MCF 10A (cell line): ENCODE results near the gene FRAS1. TPM values are rescaled to one million over a fixed set of nuclear protein-coding genes. Genes with fewer than 3 reads are reported as not detected.

Source experiments
- BruUV-seq: library from RNA; stranded (reverse); fragments of 400-500 nt; replicated peaks from 2 replicates; lab custom pipeline; 2021; lab: Mats Ljungman, UMichigan
- CTCF ChIA-PET: fragments of 300-600 bp; sonication (Branson Sonifier 250); formaldehyde crosslinking; extraction: SDS; loops from one replicate; lab custom pipeline; 2021; ENCODE audit warnings: antibody characterized with exemption, inconsistent platforms; lab: Yijun Ruan, JAX
- POLR2A ChIA-PET: fragments of 300-600, 350-650 bp; sonication (Branson Sonifier 250); formaldehyde crosslinking; extraction: SDS; loops from one replicate; lab custom pipeline; 2020; ENCODE audit warnings: antibody characterized with exemption, inconsistent platforms; lab: Yijun Ruan, JAX
- DNase-seq: peaks from one replicate; pipeline ENCODE4 v3.0.0-alpha.2; 2018; ENCODE audit not compliant: unreplicated experiment
- H3K27ac Mint-ChIP-seq: one replicate; pipeline ENCODE4 v1.8.0; 2022; ENCODE audit warnings: mild to moderate bottlenecking, low read depth, mixed read lengths; ENCODE audit not compliant: unreplicated experiment
- H3K27me3 Mint-ChIP-seq: one replicate; pipeline ENCODE4 v1.8.0; 2022; ENCODE audit warnings: mixed read lengths; ENCODE audit not compliant: insufficient read depth, unreplicated experiment
- H3K36me3 Mint-ChIP-seq: one replicate; pipeline ENCODE4 v1.8.0; 2022; ENCODE audit warnings: mild to moderate bottlenecking, moderate library complexity, mixed read lengths; ENCODE audit not compliant: insufficient read depth, unreplicated experiment
- H3K4me1 Mint-ChIP-seq: one replicate; pipeline ENCODE4 v1.8.0; 2022; ENCODE audit warnings: mixed read lengths; ENCODE audit not compliant: insufficient read depth, unreplicated experiment
- H3K4me3 Mint-ChIP-seq: one replicate; pipeline ENCODE4 v1.8.0; 2022; ENCODE audit warnings: mild to moderate bottlenecking, moderate library complexity, mixed read lengths; ENCODE audit not compliant: unreplicated experiment
- H3K9me3 Mint-ChIP-seq: one replicate; pipeline ENCODE4 v1.8.0; 2022; ENCODE audit warnings: mixed read lengths; ENCODE audit not compliant: unreplicated experiment
- CTCF ChIP-seq: fragments of 200-600 bp; IDR thresholded peaks from one replicate; pipeline ENCODE4 v1.8.0; 2022; ENCODE audit warnings: antibody characterized with exemption, mild to moderate bottlenecking; ENCODE audit not compliant: unreplicated experiment
- intact Hi-C: fragments of 100-400 bp; cut with micrococcal nuclease; formaldehyde crosslinking; loops from 2 replicates; pipeline ENCODE4 v1.14.1; 2022
- total RNA-seq: library from RNA; stranded (reverse); gene quantifications from 2 replicates; pipeline ENCODE4 v1.2.3, GENCODE V29; 2022

The FRAS1 gene
- total RNA-seq, 1 experiment from 2014 or later = 2.0 TPM

GRCh38 chr4:78143634-78144033 is 86.5 kb downstream of the FRAS1 start:
- ChIA-PET CTCF (interaction anchor here (0.5 kb wide), 1 partner anchor 186 kb away, joined by 3 read pairs; no protein-coding TSS in a partner anchor), POLR2A (no interaction called here)

GRCh38 chr4:78145008-78145407 is 87.9 kb downstream of the FRAS1 start:
- CTCF ChIA-PET = interaction anchor here (0.7 kb wide), 1 partner anchor 9 kb away, joined by 3 read pairs; no protein-coding TSS in a partner anchor
- intact Hi-C loops = no loop called here

More at GRCh38 chr4:78143634-78144033, 86.5 kb downstream of the FRAS1 start:
- H3K36me3 Mint-ChIP-seq = no peaks in the 10 kb centered on the region
- intact Hi-C loops = no loop called here
- no peak overlapping the region for H3K27ac Mint-ChIP-seq
- H3K9me3 Mint-ChIP-seq = no peaks in the 10 kb centered on the region
- H3K4me3 Mint-ChIP-seq = no peak overlapping the region
- H3K4me1 Mint-ChIP-seq = no peaks in the 10 kb centered on the region
- no peak for TF ChIP-seq CTCF
- DNase-seq = no peak
- no TSS peak for BruUV-seq
- no peaks in the 10 kb centered on the region for H3K27me3 Mint-ChIP-seq

GRCh38 chr4:78145622-78146021 is 88.5 kb downstream of the FRAS1 start:
- Mint-ChIP-seq H3K27ac (no peak overlapping the region), H3K9me3 (no peaks in the 10 kb centered on the region), H3K36me3 (no peaks in the 10 kb centered on the region), H3K4me1 (no peaks in the 10 kb centered on the region), H3K27me3 (no peaks in the 10 kb centered on the region), H3K4me3 (no peak overlapping the region)
- no peak for DNase-seq
- intact Hi-C loops = no loop called here
- no TSS peak for BruUV-seq
- CTCF ChIA-PET = interaction anchor here (0.7 kb wide), 1 partner anchor 9 kb away, joined by 3 read pairs; no protein-coding TSS in a partner anchor
- POLR2A ChIA-PET = interaction anchor here (0.6 kb wide), 1 partner anchor 86 kb away, joined by 3 read pairs; no protein-coding TSS in a partner anchor
- no peak for TF ChIP-seq CTCF

More at GRCh38 chr4:78145008-78145407, 87.9 kb downstream of the FRAS1 start:
- no TSS peak for BruUV-seq
- Mint-ChIP-seq H3K4me3 (no peak overlapping the region), H3K27me3 (no peaks in the 10 kb centered on the region), H3K27ac (no peak overlapping the region), H3K9me3 (no peaks in the 10 kb centered on the region), H3K4me1 (no peaks in the 10 kb centered on the region), H3K36me3 (no peaks in the 10 kb centered on the region)
- POLR2A ChIA-PET = interaction anchor here (0.6 kb wide), 1 partner anchor 85 kb away, joined by 3 read pairs; no protein-coding TSS in a partner anchor
- no peak for TF ChIP-seq CTCF
- no peak for DNase-seq

- no peak for DNase-seq
- no peak overlapping the region for H3K27ac Mint-ChIP-seq
- intact Hi-C loops = no loop called here
- ChIA-PET CTCF (no interaction called here), POLR2A (no interaction called here)
- TF ChIP-seq CTCF = no peak
- no TSS peak for BruUV-seq
- no peaks in the 10 kb centered on the region for H3K36me3 Mint-ChIP-seq
- no peaks in the 10 kb centered on the region for H3K27me3 Mint-ChIP-seq
- no peaks in the 10 kb centered on the region for H3K4me1 Mint-ChIP-seq
- no peak overlapping the region for H3K4me3 Mint-ChIP-seq
- no peaks in the 10 kb centered on the region for H3K9me3 Mint-ChIP-seq
Measured at GRCh38 chr4:78149751-78150542, 92.8 kb downstream of the FRAS1 start.
